ENCODE data around the gene KMT2C. TPM values are rescaled to one million over a fixed set of nuclear protein-coding genes. Genes with fewer than 3 reads are reported as not detected.
"Not testable (repeated sequence)": the region's sequence is repeated elsewhere in the genome, so short reads cannot be mapped to it uniquely, and the experiment has no call there.

Gene KMT2C
- total RNA-seq, 3 donors from 2014 or later: 73.6 to 112 (median 85.5) TPM

DNA sequence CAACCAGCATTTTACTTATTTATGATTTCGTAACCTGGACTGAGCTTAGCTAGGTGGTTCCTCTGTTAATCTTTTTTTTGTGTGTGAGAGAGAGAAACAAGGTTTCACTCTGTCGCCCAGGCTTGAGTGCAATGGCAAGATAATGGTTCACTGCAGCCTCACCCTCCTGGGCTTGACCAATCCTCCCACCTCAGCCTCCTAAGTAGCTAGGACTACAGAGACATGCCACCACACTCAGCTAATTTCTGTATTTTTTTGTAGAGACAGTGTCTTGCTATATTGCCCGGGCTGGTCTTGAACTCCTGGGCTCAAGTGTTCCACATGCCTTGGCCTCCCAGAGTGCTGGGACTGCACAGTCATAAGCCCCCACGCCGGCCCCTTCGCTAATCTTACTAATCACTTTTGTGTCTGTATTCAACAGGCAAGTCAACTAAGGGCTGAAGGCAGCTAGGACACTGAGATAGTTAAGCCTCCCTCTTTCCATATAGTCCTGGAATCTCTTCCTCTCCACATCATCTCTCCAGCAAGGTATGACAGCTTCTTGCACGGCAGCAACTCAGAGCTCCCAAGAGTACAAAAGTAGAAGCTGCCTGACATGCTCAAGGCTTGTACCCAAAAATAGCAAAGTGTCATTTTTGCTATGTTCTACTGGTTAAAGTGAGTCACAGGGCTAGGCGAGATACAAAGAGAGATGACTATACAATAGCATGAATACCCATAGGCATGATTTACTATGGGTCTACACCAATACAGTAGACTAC, 11.3 kb downstream of the KMT2C start:
- no peak for TF ChIP-seq CTCF (IDR thresholded peaks at IDR 0.05)
- no peak for TF ChIP-seq POLR2A (IDR thresholded peaks at IDR 0.05)
- Histone ChIP-seq H3K4me3 (no peak overlapping the region), H3K27ac (no peak overlapping the region), H3K27me3 (no peaks in the 10 kb centered on the region), H3K9me3 (peaks cover 4 to 14% of the 10 kb centered on the region in 2 donors), H3K4me1 (no peaks in the 10 kb centered on the region), H3K36me3 (no peaks in the 10 kb centered on the region)
- intact Hi-C loops (cut with DNase I; ENCODE audit: low total_unique reads): no loop called here
- no peak for DNase-seq (ENCODE audit: low spot score in 2 of 2)

DNA sequence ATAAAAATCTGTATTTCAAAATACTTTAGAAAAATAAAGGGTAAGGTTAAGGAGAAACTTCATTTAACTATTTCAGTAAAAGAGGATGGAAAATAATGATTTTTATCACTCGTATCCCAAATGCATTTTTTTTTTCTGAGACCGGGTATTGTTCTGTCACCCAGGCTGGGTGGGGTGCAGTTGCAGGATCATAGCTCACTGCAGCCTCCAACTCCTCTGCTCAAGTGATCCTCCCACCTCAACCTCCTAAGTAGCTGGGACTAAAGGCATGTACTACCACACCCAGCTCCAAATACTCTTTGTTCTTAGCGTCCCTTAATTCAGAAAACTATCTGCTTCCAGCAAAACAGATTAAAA, 11.8 kb downstream of the KMT2C start:
- TF ChIP-seq POLR2AphosphoS5 (IDR thresholded peaks at IDR 0.05) (no peak), CTCF (IDR thresholded peaks at IDR 0.05) (no peak), POLR2A (IDR thresholded peaks at IDR 0.05) (no peak)
- Histone ChIP-seq H3K36me3 (no peaks in the 10 kb centered on the region), H3K27me3 (no peaks in the 10 kb centered on the region), H3K4me1 (no peaks in the 10 kb centered on the region), H3K27ac (no peak overlapping the region), H3K4me3 (no peak overlapping the region), H3K9me3 (peaks cover 4 to 14% of the 10 kb centered on the region in 2 donors)
- intact Hi-C loops (cut with DNase I; ENCODE audit: low total_unique reads): loop anchor here (2.0 kb wide), 1 partner anchor 17 kb away; no protein-coding TSS in a partner anchor
- DNase-seq (ENCODE audit: low spot score in 2 of 2): no peak

- H3K9me3 ChIP-seq: peaks cover 4 to 14% of the 10 kb centered on the region in 2 donors
- DNase-seq (ENCODE audit: low spot score in 2 of 2); H3K4me1 ChIP-seq; H3K4me3 ChIP-seq; H3K27ac ChIP-seq; H3K36me3 ChIP-seq; H3K27me3 ChIP-seq: not testable (repeated sequence)
- intact Hi-C loops (cut with DNase I; ENCODE audit: low total_unique reads): loop anchor here (2.0 kb wide), 1 partner anchor 18 kb away; no protein-coding TSS in a partner anchor
Observed at GRCh38 chr7:152423171-152423570, 12.6 kb downstream of the KMT2C start.

- H3K27ac ChIP-seq; DNase-seq (ENCODE audit: low spot score in 2 of 2); H3K4me3 ChIP-seq; H3K36me3 ChIP-seq; H3K27me3 ChIP-seq; intact Hi-C loops (cut with DNase I; ENCODE audit: low total_unique reads); H3K4me1 ChIP-seq: not testable (repeated sequence)
- H3K9me3 ChIP-seq: peaks cover 4 to 14% of the 10 kb centered on the region in 2 donors
Observed at GRCh38 chr7:152420950-152421349, 14.9 kb downstream of the KMT2C start.

GRCh38 chr7:152419473-152420429, 16.1 kb downstream of the KMT2C start:
- intact Hi-C loops (cut with DNase I; ENCODE audit: low total_unique reads): no loop called here
- Histone ChIP-seq H3K4me1 (no peaks in the 10 kb centered on the region), H3K27ac (no peak overlapping the region), H3K36me3 (no peaks in the 10 kb centered on the region), H3K27me3 (no peaks in the 10 kb centered on the region), H3K4me3 (no peak overlapping the region), H3K9me3 (peaks cover 4 to 14% of the 10 kb centered on the region in 2 donors)
- no peak for DNase-seq (ENCODE audit: low spot score in 2 of 2)
- TF ChIP-seq CTCF (IDR thresholded peaks at IDR 0.05): no peak
- no peak for TF ChIP-seq POLR2AphosphoS5 (IDR thresholded peaks at IDR 0.05)
- TF ChIP-seq POLR2A (IDR thresholded peaks at IDR 0.05): no peak

GRCh38 chr7:152414779-152415178, 21.0 kb downstream of the KMT2C start:
- no peaks in the 10 kb centered on the region for H3K27me3 ChIP-seq
- intact Hi-C loops (cut with DNase I; ENCODE audit: low total_unique reads): no loop called here
- TF ChIP-seq POLR2AphosphoS5 (IDR thresholded peaks at IDR 0.05): no peak
- TF ChIP-seq CTCF (IDR thresholded peaks at IDR 0.05): no peak
- TF ChIP-seq POLR2A (IDR thresholded peaks at IDR 0.05): no peak
- no peak overlapping the region for H3K4me3 ChIP-seq
- no peaks in the 10 kb centered on the region for H3K9me3 ChIP-seq
- H3K4me1 ChIP-seq: no peaks in the 10 kb centered on the region
- DNase-seq (ENCODE audit: low spot score in 2 of 2): no peak
- no peak overlapping the region for H3K27ac ChIP-seq
- H3K36me3 ChIP-seq: no peaks in the 10 kb centered on the region
